IMR-90 (cell line): ENCODE measurements around the gene OR9A4. TPM values are rescaled to one million over a fixed set of nuclear protein-coding genes. Genes with fewer than 3 reads are reported as not detected.

Experiments
- ATAC-seq: fragments of 200-7000 bp; cut with Tn5 transposase; 2 replicates; pipeline ENCODE4 v1.9.1; 2020; ENCODE audit warnings: low read depth, mild to moderate bottlenecking, moderate library complexity
- BruUV-seq: library from RNA; stranded (reverse); fragments of 400-500 nt; replicated peaks from 2 replicates; lab custom pipeline; 2021; lab: Mats Ljungman, UMichigan
- CTCF ChIA-PET: fragments of 300-600 bp; formaldehyde crosslinking; extraction: SDS; loops from one replicate; lab custom pipeline; 2021; ENCODE audit warnings: antibody characterized with exemption; lab: Yijun Ruan, JAX
- POLR2A ChIA-PET: fragments of 300-600 bp; sonication (Branson Sonifier 250); formaldehyde crosslinking; loops from one replicate; lab custom pipeline; 2022; ENCODE audit warnings: antibody characterized with exemption; ENCODE audit not compliant: unreplicated experiment; lab: Charles Lee
- DNase-seq: peaks from one replicate; pipeline ENCODE4 v3.0.0; 2013
- H2AFZ ChIP-seq: replicated peaks from 2 replicates; pipeline ENCODE3; 2013; ENCODE audit warnings: low read length, mild to moderate bottlenecking; ENCODE audit not compliant: poor library complexity
- H2AK5ac ChIP-seq: 2 replicates; pipeline ENCODE4 v1.6.1; 2013; ENCODE audit warnings: low read depth, low read length, inconsistent platforms
- H2AK9ac ChIP-seq: replicated peaks from 2 replicates; pipeline ENCODE3; 2013; ENCODE audit warnings: mild to moderate bottlenecking, low read depth, low read length, moderate library complexity; ENCODE audit not compliant: poor library complexity
- H2BK120ac ChIP-seq: 2 replicates; pipeline ENCODE4 v1.6.1; 2013; ENCODE audit warnings: low read depth, low read length, inconsistent platforms
- H2BK15ac ChIP-seq: 3 replicates; pipeline ENCODE4 v1.6.1; 2013; ENCODE audit warnings: low read depth, low read length, inconsistent platforms
- H2BK20ac ChIP-seq: 2 replicates; pipeline ENCODE4 v1.6.1; 2013; ENCODE audit warnings: low read depth, mild to moderate bottlenecking, inconsistent platforms, low read length, moderate library complexity
- H2BK5ac ChIP-seq: 2 replicates; pipeline ENCODE4 v1.6.1; 2013; ENCODE audit warnings: mild to moderate bottlenecking, low read depth, low read length, inconsistent platforms; ENCODE audit not compliant: poor library complexity, severe bottlenecking
- H3K14ac ChIP-seq: replicated peaks from 2 replicates; pipeline ENCODE4 v1.6.1; 2013; ENCODE audit warnings: low read depth, low read length, inconsistent platforms
- H3K18ac ChIP-seq: 2 replicates; pipeline ENCODE4 v1.6.1; 2013; ENCODE audit warnings: low read depth, low read length, control low read depth
- H3K23ac ChIP-seq: 2 replicates; pipeline ENCODE4 v1.6.1; 2013; ENCODE audit warnings: low read depth, low read length, inconsistent platforms
- H3K27ac ChIP-seq: 2 replicates; pipeline ENCODE4 v1.5.1; 2013; ENCODE audit warnings: mild to moderate bottlenecking, control low read depth, low read length; ENCODE audit not compliant: insufficient read depth
- H3K27me3 ChIP-seq: 2 replicates; pipeline ENCODE4 v1.6.1; 2013; ENCODE audit warnings: low read length; ENCODE audit not compliant: control insufficient read depth, insufficient read depth
- H3K36me3 ChIP-seq: 2 replicates; pipeline ENCODE4 v1.6.1; 2013; ENCODE audit warnings: low read length, mixed read lengths; ENCODE audit not compliant: control insufficient read depth, insufficient read depth
- H3K4ac ChIP-seq: 2 replicates; pipeline ENCODE4 v1.6.1; 2013; ENCODE audit warnings: low read depth, low read length, inconsistent platforms
- H3K4me1 ChIP-seq: 2 replicates; pipeline ENCODE4 v1.6.1; 2013; ENCODE audit warnings: low read length, mixed read lengths; ENCODE audit not compliant: control insufficient read depth, insufficient read depth
- H3K4me2 ChIP-seq: 2 replicates; pipeline ENCODE4 v1.6.1; 2013; ENCODE audit warnings: low read depth, mild to moderate bottlenecking, control low read depth, low read length, moderate library complexity
- H3K4me3 ChIP-seq: 2 replicates; pipeline ENCODE4 v1.5.1; 2013; ENCODE audit warnings: low read depth, mild to moderate bottlenecking, control low read depth, low read length, moderate library complexity; ENCODE audit not compliant: insufficient read depth
- H3K56ac ChIP-seq: 2 replicates; pipeline ENCODE4 v1.6.1; 2013; ENCODE audit warnings: low read length, inconsistent platforms; ENCODE audit not compliant: insufficient read depth; ENCODE audit errors: extremely low read depth
- H3K79me1 ChIP-seq, 2 experiments: 2 replicates each; pipeline ENCODE4 v1.6.1; 2013; ENCODE audit warnings: low read length in 2 of 2, inconsistent platforms in 1 of 2, low read depth in 1 of 2
- H3K9ac ChIP-seq: 2 replicates; pipeline ENCODE4 v1.6.1; 2013; ENCODE audit warnings: low read depth, low read length, control low read depth
- H3K9me1 ChIP-seq: 2 replicates; pipeline ENCODE4 v1.6.1; 2013; ENCODE audit warnings: low read length, inconsistent platforms; ENCODE audit not compliant: insufficient read depth
- H3K9me3 ChIP-seq: 2 replicates; pipeline ENCODE4 v1.6.1; 2013; ENCODE audit warnings: low read length; ENCODE audit not compliant: control insufficient read depth, insufficient read depth
- H4K20me1 ChIP-seq: 2 replicates; pipeline ENCODE4 v1.6.1; 2013; ENCODE audit warnings: low read length, inconsistent platforms; ENCODE audit not compliant: insufficient read depth
- H4K5ac ChIP-seq: 2 replicates; pipeline ENCODE4 v1.6.1; 2013; ENCODE audit warnings: mild to moderate bottlenecking, low read depth, low read length, control low read depth
- H4K8ac ChIP-seq, 2 experiments: 2 replicates each; pipeline ENCODE4 v1.6.1; 2013; ENCODE audit warnings: low read depth in 2 of 2, low read length in 2 of 2, control low read depth in 1 of 2, inconsistent platforms in 1 of 2
- H4K91ac ChIP-seq: 2 replicates; pipeline ENCODE4 v1.6.1; 2013; ENCODE audit warnings: low read depth, low read length, inconsistent platforms; ENCODE audit not compliant: insufficient read depth
- CHD1 ChIP-seq: IDR thresholded peaks from 2 replicates; pipeline ENCODE4 v1.6.1; 2012; ENCODE audit warnings: low read depth, low read length, improper control_type of control experiment
- CTCF ChIP-seq: conservative IDR thresholded peaks from 2 replicates; pipeline ENCODE4 v1.5.1; 2012; ENCODE audit warnings: mild to moderate bottlenecking, low read depth, low read length, improper control_type of control experiment
- MAFK ChIP-seq: IDR thresholded peaks from 2 replicates; pipeline ENCODE4 v1.6.1; 2012; ENCODE audit warnings: low read depth, low read length, improper control_type of control experiment
- MAZ ChIP-seq: IDR thresholded peaks from 2 replicates; pipeline ENCODE4 v1.6.1; 2012; ENCODE audit warnings: low read depth, mild to moderate bottlenecking, low read length, improper control_type of control experiment, moderate library complexity, borderline replicate concordance
- MXI1 ChIP-seq: IDR thresholded peaks from 2 replicates; pipeline ENCODE4 v1.6.1; 2012; ENCODE audit warnings: low read depth, mild to moderate bottlenecking, low read length, moderate library complexity, borderline replicate concordance
- NFE2L2 ChIP-seq: fragments of 150-350 bp; IDR thresholded peaks from 2 replicates; pipeline ENCODE4 v1.6.1; 2016; ENCODE audit warnings: low read depth, mild to moderate bottlenecking, low read length
- POLR2A ChIP-seq: IDR thresholded peaks from 2 replicates; pipeline ENCODE4 v1.6.1; 2012; ENCODE audit warnings: mild to moderate bottlenecking, low read depth, low read length
- RAD21 ChIP-seq: IDR thresholded peaks from 2 replicates; pipeline ENCODE4 v1.6.1; 2012; ENCODE audit warnings: low read length, improper control_type of control experiment
- RFX5 ChIP-seq: IDR thresholded peaks from 2 replicates; pipeline ENCODE4 v1.8.0; 2012; ENCODE audit warnings: low read depth, mild to moderate bottlenecking, low read length, moderate library complexity
- WGBS, 2 experiments: methylation state at CpG; one replicate each; pipeline versions ENCODE4 v1.1.5 to v1.1.7; 2013; ENCODE audit warnings: missing lambda C conversion rate in 2 of 2; ENCODE audit not compliant: insufficient read length in 1 of 2; ENCODE audit errors: extremely low coverage in 2 of 2; 5-methylcytosine and 5-hydroxymethylcytosine counted together
- dilution Hi-C: fragments of 300-500 bp; cut with HindIII; formaldehyde crosslinking; loops from one replicate; pipeline ENCODE4 v1.14.3; 2018; ENCODE audit warnings: low sequenced_read_pairs; ENCODE audit not compliant: unreplicated experiment
- in situ Hi-C: fragments of 300-500 bp; cut with MboI; formaldehyde crosslinking; loops from 3 replicates; pipeline ENCODE4 v1.14.3; 2019; ENCODE audit warnings: low sequenced_read_pairs, inconsistent platforms, mixed read lengths
- intact Hi-C: fragments of 100-400 bp; cut with micrococcal nuclease; formaldehyde crosslinking; loops from 2 replicates; pipeline ENCODE4 v1.10.0; 2022
- polyA plus RNA-seq, 3 experiments: library from polyadenylated mRNA; depleted of rRNA; stranded (reverse); fragments of >200 nt; gene quantifications; 2 replicates each; pipeline ENCODE4 v1.2.3, GENCODE V29; 2012; ENCODE audit warnings: low replicate concordance in 1 of 3
- total RNA-seq: library from RNA; depleted of rRNA; stranded (reverse); fragments of >200 nt; gene quantifications from 2 replicates; pipeline ENCODE4 v1.2.3, GENCODE V29; 2012

The OR9A4 gene
- total and polyA plus RNA-seq, 2 of the 4 experiments (the other 2 are of a cell fraction): not detected

- Histone ChIP-seq H2BK15ac (no peak overlapping the region), H4K91ac (no peak overlapping the region), H2AFZ (no peak overlapping the region), H4K5ac (no peak overlapping the region), H3K23ac (no peak overlapping the region), H3K79me1 (no peaks in the 10 kb centered on the region), H3K14ac (no peak overlapping the region), H3K4me1 (no peaks in the 10 kb centered on the region), H2BK120ac (no peak overlapping the region), H3K36me3 (no peaks in the 10 kb centered on the region), H3K56ac (no peak overlapping the region), H3K9me3 (peaks cover 16% of the 10 kb centered on the region), H3K18ac (no peak overlapping the region), H3K9ac (no peak overlapping the region), H3K27ac (no peak overlapping the region), H3K4me2 (no peak overlapping the region), H2AK9ac (no peak overlapping the region), H4K8ac (no peak overlapping the region), H3K4me3 (no peak overlapping the region), H3K9me1 (no peaks in the 10 kb centered on the region), H2BK20ac (no peak overlapping the region), H4K20me1 (no peaks in the 10 kb centered on the region), H3K27me3 (no peaks in the 10 kb centered on the region), H2BK5ac (no peak overlapping the region), H2AK5ac (no peak overlapping the region), H3K4ac (no peak overlapping the region)
- ChIA-PET CTCF (no interaction called here), POLR2A (no interaction called here)
- in situ Hi-C loops: no loop called here
- no CpG with 5 or more reads among the region's 3 CpGs for WGBS, 2 experiments
- DNase-seq: no peak
- dilution Hi-C loops: no loop called here
- ATAC-seq: no peak
- BruUV-seq: no TSS peak
- intact Hi-C loops: no loop called here
- no peak for TF ChIP-seq NFE2L2
- TF ChIP-seq MAZ: no peak
- no peak for TF ChIP-seq MXI1
- no peak for TF ChIP-seq POLR2A
- TF ChIP-seq CHD1: no peak
- no peak for TF ChIP-seq CTCF
- TF ChIP-seq RFX5: no peak
- no peak for TF ChIP-seq RAD21
- TF ChIP-seq MAFK: no peak
Measured at GRCh38 chr7:141941075-141941474, 24.9 kb downstream of the OR9A4 start.
